HCT116 (cell line): ENCODE data around the gene EPS8. TPM values are rescaled to one million over a fixed set of nuclear protein-coding genes. Genes with fewer than 3 reads are reported as not detected.
A peak's percentile ranks its signal among the peaks of the same experiment; 100 is the strongest.

Experiments used
- CEBPB ChIP-seq: IDR thresholded peaks from 2 replicates; pipeline ENCODE4 v1.6.1; 2012; ENCODE audit warnings: low read depth
- CTCF ChIP-seq, 3 experiments: fragments of 200-600 bp in 1 of 3; sonication (generic) in 1 of 3; IDR thresholded peaks in 2 of 3; conservative IDR thresholded peaks in 1 of 3; 2 replicates each; pipeline ENCODE4 v1.5.1; 2012 to 2017; ENCODE audit warnings: low read depth in 2 of 3, low read length in 2 of 3, antibody characterized with exemption in 1 of 3, borderline replicate concordance in 1 of 3, control low read depth in 1 of 3, mild to moderate bottlenecking in 1 of 3, mixed read lengths in 1 of 3, mixed run types in 1 of 3, moderate library complexity in 1 of 3; ENCODE audit not compliant: insufficient read depth in 1 of 3
- EGR1 ChIP-seq: IDR thresholded peaks from 2 replicates; pipeline ENCODE4 v1.6.1; 2012; ENCODE audit warnings: low read depth
- EZH2 ChIP-seq: fragments of 200-600 bp; sonication (generic); IDR thresholded peaks from 2 replicates; pipeline ENCODE4 v1.6.1; 2017; ENCODE audit warnings: antibody characterized with exemption, mixed run types
- EZH2phosphoT487 ChIP-seq: fragments of 200-600 bp; IDR thresholded peaks from 2 replicates; pipeline ENCODE4 v1.6.1; 2018; ENCODE audit warnings: antibody characterized with exemption, borderline replicate concordance
- MAX ChIP-seq: IDR thresholded peaks from 2 replicates; pipeline ENCODE4 v1.6.1; 2012
- POLR2A ChIP-seq: IDR thresholded peaks from 2 replicates; pipeline ENCODE4 v1.7.0; 2011; ENCODE audit warnings: borderline replicate concordance; ENCODE audit not compliant: insufficient read depth, insufficient read length; ENCODE audit errors: extremely low read depth
- POLR2AphosphoS5 ChIP-seq: IDR thresholded peaks from 2 replicates; pipeline ENCODE4 v1.6.1; 2011; ENCODE audit warnings: mild to moderate bottlenecking, low read depth, low read length, moderate library complexity
- SIN3A ChIP-seq: IDR thresholded peaks from 2 replicates; pipeline ENCODE4 v1.6.1; 2012; ENCODE audit warnings: low read depth
- SP1 ChIP-seq: IDR thresholded peaks from 2 replicates; pipeline ENCODE4 v1.6.1; 2012; ENCODE audit warnings: low read depth
- SRF ChIP-seq: IDR thresholded peaks from 2 replicates; pipeline ENCODE4 v1.6.1; 2012; ENCODE audit warnings: low read depth
- ZBTB33 ChIP-seq: IDR thresholded peaks from 2 replicates; pipeline ENCODE4 v1.6.1; 2011; ENCODE audit warnings: mild to moderate bottlenecking, low read length, moderate library complexity; ENCODE audit not compliant: insufficient replicate concordance; ENCODE audit errors: extremely low read depth
- ZNF274 ChIP-seq: fragments of 200-500 bp; sonication (Bioruptor generic); IDR thresholded peaks from 2 replicates; pipeline ENCODE4 v1.6.1; 2014; ENCODE audit warnings: mild to moderate bottlenecking, low read depth, low read length, inconsistent platforms
- total RNA-seq: library from RNA; stranded (reverse); gene quantifications from one replicate; pipeline ENCODE4 v1.2.1, GENCODE V29; 2021; ENCODE audit not compliant: unreplicated experiment

Gene EPS8
- total RNA-seq, 1 experiment from 2014 or later, result 49.9 TPM

GRCh38 chr12:15689751-15690191 is 99.4 kb downstream of the EPS8 start (continued):
- TF ChIP-seq ZBTB33, result no peak
- peak; percentile 34; the same call in 1 of the 2 replicates for TF ChIP-seq SIN3A
- no peak for TF ChIP-seq CTCF (IDR thresholded peaks at IDR 0.05 in 2 of 3, conservative IDR thresholded peaks at IDR 0.05 in 1 of 3; ENCODE audit: borderline replicate concordance in 1 of 3, insufficient read depth in 1 of 3, low read depth in 2 of 3, low read length in 2 of 3)
- no peak for TF ChIP-seq ZNF274
- TF ChIP-seq SP1, result 0 out of 2 replicates have a peak, but pooled peaks have one; percentile 12
- TF ChIP-seq EGR1, result 0 out of 2 replicates have a peak, but pooled peaks have one; percentile 7
- TF ChIP-seq SRF, result no peak
- TF ChIP-seq EZH2, result no peak
- no peak for TF ChIP-seq EZH2phosphoT487
- TF ChIP-seq POLR2A, result no peak
- peak; percentile 38 for TF ChIP-seq POLR2AphosphoS5
- TF ChIP-seq CEBPB, result peak; percentile 17; the same call in 1 of the 2 replicates
- 0 out of 2 replicates have a peak, but pooled peaks have one; percentile 20 for TF ChIP-seq MAX
